Amniotic epithelial cell (primary cell): ENCODE data around the gene ZNF267.
A peak's percentile ranks its signal among the peaks of the same experiment; 100 is the strongest.
"Not testable (repeated sequence)": the region's sequence is repeated elsewhere in the genome, so short reads cannot be mapped to it uniquely, and the experiment has no call there.

Experiments used
- DNase-seq: peaks from one replicate; pipeline ENCODE4 v3.0.0-alpha.2; 2010; ENCODE audit warnings: low read depth

The ZNF267 gene

GRCh38 chr16:31873556-31874365, at the start of gene ZNF267:
ZNF267 (plus strand) TSS chr16:31873807; CDS start chr16:31873967, 160 bp downstream.
- peak; percentile 85 for DNase-seq

DNA sequence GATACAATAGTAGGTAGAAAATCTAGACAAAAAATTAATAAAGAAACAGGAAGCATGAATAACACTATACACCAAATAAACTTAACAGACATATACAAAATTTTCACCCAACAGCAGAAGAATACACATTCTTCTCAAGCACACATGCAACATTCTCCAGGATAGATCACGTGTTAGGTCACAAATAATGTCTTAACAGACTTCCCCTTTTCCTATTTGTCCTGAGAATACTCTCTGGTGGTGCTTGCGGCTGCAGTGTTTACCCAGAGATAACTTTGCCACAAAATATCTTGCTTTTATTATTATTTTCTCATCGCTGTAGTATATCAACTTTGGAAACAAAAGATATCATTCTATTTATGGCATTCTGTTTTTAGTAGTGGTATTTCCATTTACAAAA, 40.6 kb upstream of the ZNF267 start:
- no peak for DNase-seq

DNA sequence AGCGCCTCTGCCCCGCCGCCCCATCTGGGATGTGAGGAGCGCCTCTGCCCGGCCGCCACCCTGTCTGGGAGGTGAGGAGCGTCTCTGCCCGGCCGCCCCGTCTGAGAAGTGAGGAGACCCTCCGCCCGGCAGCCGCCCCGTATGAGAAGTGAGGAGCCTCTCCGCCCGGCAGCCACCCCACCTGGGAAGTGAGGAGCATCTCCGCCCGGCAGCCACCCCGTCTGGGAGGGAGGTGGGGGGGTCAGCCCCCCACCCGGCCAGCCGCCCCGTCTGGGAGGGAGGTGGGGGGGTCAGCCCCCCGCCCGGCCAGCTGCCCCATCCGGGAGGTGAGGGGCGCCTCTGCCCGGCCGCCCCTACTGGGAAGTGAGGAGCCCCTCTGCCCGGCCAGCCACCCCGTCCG, 37.2 kb upstream of the ZNF267 start:
- DNase-seq = not testable (repeated sequence)

- DNase-seq = no peak
These were observed 30.7 kb upstream of the ZNF267 start for GRCh38 chr16:31842864-31843263.

- not testable (repeated sequence) for DNase-seq
These were observed 25.0 kb upstream of the ZNF267 start for GRCh38 chr16:31848572-31848971.

DNA sequence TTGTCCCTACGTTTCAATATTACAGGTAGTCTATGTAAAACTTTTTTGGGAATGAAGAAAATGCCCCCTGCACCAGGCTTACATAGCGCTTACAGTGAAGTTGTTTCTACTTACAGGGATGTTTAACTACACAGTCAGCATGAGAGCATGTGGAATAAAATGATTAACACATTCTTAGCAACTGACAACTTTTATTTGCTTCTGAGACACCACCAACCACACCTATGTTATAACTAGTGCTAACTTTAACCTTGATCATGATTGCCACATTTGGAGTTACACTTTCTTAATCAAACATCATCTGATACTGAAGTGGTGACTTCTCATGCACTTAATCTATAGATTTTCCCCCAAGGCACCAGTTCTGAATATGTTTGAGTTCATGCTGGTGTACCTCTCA, 20.3 kb upstream of the ZNF267 start:
- no peak for DNase-seq

DNA sequence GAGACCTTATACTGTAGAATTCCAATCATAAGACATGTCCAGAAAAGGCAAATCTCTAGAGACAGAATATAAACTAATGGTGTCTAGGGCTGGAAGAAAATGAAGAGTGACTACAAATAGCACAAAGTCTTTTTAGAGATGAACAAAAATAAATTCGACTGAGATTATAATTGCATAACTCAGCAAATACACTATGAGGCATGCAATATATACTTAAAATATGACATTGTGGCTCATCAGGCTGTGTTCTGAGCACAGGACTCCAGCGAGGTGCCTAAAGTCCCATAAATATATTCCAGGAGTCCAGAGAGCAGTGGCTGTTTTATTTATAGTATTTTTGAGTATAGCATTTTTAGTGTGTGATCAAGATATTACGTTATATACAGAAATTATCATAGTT, 13.1 kb upstream of the ZNF267 start:
- DNase-seq = no peak

- no peak for DNase-seq
These were observed 12.2 kb upstream of the ZNF267 start for GRCh38 chr16:31861455-31861854.

DNA sequence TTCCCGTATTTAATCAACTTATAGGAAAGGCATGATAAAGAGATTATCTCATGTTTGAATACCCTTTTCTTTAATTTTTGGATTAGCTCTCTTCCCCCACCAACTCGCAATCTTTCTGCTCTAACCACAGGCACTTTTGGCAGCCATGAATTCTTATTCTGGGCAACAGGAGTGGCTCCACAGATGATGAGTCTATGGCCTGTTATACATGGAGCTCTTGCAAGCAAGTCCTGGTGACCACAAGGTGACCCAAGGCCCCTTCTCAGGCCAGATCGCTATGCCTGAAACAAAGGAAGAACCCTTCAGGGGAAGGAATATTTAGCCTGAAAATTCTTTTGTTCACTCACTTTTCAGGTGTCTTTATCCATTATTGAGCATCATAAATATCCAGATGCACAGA, 10.8 kb upstream of the ZNF267 start:
- no peak for DNase-seq

DNA sequence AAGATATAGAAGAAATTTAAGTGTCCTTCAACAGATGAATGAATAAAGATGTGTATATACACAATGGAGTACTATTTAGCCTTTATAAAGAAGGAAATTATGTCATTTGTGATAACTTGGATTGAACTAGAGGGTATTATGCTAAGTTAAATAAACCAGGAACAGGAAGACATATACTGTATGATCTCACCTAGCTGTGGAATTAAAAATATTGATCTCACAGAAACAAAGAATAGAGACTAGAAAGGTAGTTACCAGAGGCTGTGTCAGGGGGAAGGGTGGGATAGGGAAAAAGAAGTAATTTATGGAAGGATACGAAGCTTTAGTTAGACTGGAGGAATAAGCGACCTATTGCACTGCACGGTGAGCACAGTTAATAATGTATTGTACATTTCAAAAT, 5.4 kb upstream of the ZNF267 start:
- DNase-seq = no peak

- DNase-seq = peak; percentile 53
These were observed 4.9 kb upstream of the ZNF267 start for GRCh38 chr16:31868691-31869167.

GRCh38 chr16:31869511-31870201, 4.0 kb upstream of the ZNF267 start:
- peak; percentile 40 for DNase-seq

DNA sequence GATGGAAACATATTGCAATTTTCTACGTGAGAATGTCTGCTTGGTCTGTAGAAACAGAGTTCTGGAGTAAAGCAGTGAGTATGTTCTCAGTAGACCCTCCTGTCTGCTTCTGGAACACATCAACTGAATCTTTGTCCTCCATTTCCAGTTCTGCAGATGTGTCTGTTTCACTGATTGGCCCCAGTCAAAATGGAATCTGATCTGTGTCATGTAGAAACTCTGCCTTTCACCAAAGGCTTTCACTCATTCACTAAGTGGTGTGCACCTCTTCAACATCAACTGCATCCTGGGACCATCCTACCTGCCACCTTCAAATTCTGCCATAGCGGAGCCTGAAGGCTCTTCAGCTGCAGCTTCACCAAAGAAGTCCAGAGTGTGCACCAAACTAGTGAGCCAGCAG, 2.8 kb upstream of the ZNF267 start:
- no peak for DNase-seq

DNA sequence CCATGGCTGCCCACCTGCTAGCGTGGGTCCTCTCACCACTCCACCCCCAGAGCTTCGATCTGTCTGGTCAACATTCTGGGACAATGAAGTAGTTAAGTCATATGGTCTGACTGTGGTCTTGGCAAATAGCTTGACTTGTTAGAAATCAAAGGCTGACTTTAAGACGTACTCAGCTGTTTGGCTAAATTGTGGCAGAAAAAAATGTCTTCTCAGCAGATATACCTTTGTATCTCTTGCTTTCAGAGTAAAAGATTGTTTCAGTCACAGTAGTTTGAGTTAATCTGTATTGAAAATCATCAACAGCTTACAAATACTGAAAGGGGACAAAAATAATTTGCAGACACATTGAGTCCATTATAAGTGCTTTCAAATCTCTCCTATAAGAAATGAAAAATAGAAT, 2.1 kb upstream of the ZNF267 start:
- DNase-seq = no peak

- DNase-seq = no peak
These were observed 1.4 kb upstream of the ZNF267 start for GRCh38 chr16:31872201-31872600.

GRCh38 chr16:31874366-31875111, 932 bp downstream of the ZNF267 start:
- peak; percentile 58 for DNase-seq

- peak; percentile 39 for DNase-seq
These were observed 1.7 kb downstream of the ZNF267 start for GRCh38 chr16:31875112-31875803.

GRCh38 chr16:31875928-31876547, 2.4 kb downstream of the ZNF267 start:
- DNase-seq = no peak

GRCh38 chr16:31876951-31877828, 3.6 kb downstream of the ZNF267 start:
- peak; percentile 93 for DNase-seq

DNA sequence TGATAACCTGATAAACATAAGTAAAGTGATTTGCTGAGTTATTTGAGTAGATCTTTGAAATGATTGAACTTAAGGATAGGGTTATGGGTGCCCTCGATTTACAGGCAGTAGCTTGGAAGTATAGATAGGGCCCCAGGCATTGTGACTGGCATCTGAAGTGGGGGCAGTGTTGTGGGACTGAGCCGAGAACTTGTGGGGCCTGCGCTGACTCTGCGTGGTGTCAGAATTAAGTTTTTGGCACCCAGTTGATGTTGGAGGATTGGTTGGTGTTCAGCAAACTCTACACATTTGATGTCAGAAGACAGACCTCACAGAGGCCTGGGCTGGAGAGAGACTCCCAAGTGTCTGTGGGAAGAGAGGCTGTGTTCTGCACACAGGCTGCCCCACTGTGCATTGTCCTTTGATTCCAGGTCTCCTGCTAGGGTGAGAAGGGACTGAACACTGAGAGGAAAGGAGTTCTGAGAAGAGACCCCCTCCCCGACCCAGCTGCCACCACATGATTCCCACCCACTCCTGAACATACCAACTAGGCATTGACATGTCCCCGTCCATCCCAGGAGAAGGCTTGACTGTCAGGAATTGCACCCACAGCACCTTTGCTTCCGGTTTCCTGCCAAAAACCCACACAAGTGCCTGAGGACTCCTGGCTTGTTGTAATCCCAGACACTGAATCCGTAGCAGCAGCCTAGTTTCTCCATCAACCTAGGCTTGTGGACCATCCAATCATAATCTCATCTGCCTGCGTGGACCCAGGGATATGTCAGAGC, 4.5 kb downstream of the ZNF267 start:
- DNase-seq = no peak
